WERI-Rb-1 (cell line): ENCODE results near the gene DLG3.

Source experiments
- DNase-seq: peaks from one replicate; pipeline ENCODE4 v3.0.0-alpha.2; 2020
- H3K27ac ChIP-seq: fragments of 250-450 bp; sonication (Bioruptor Pico); 2 replicates; pipeline ENCODE4 v1.5.1; 2020; ENCODE audit warnings: mild to moderate bottlenecking, moderate library complexity
- H3K27me3 ChIP-seq: fragments of 250-450 bp; sonication (Bioruptor Pico); 2 replicates; pipeline ENCODE4 v1.5.1; 2021; ENCODE audit warnings: mild to moderate bottlenecking, low read depth, moderate library complexity; ENCODE audit not compliant: insufficient read depth, severe bottlenecking
- H3K36me3 ChIP-seq: fragments of 250-450 bp; sonication (Bioruptor Pico); 2 replicates; pipeline ENCODE4 v1.5.1; 2020; ENCODE audit warnings: mild to moderate bottlenecking, moderate library complexity
- H3K4me3 ChIP-seq: 2 replicates; pipeline ENCODE4 v1.5.1; 2011; ENCODE audit warnings: low read depth, mild to moderate bottlenecking, control low read depth, low read length
- H3K9me3 ChIP-seq: fragments of 250-450 bp; sonication (Bioruptor Pico); 2 replicates; pipeline ENCODE4 v1.5.1; 2021; ENCODE audit warnings: mild to moderate bottlenecking, moderate library complexity; ENCODE audit not compliant: severe bottlenecking
- TF ChIP-seq, protein P1 (sequence below): IDR thresholded peaks from 2 replicates; pipeline ENCODE4 v1.5.1; 2011; ENCODE audit warnings: low read depth, mild to moderate bottlenecking, control low read depth, inconsistent platforms, low read length

The DLG3 gene

DNA sequence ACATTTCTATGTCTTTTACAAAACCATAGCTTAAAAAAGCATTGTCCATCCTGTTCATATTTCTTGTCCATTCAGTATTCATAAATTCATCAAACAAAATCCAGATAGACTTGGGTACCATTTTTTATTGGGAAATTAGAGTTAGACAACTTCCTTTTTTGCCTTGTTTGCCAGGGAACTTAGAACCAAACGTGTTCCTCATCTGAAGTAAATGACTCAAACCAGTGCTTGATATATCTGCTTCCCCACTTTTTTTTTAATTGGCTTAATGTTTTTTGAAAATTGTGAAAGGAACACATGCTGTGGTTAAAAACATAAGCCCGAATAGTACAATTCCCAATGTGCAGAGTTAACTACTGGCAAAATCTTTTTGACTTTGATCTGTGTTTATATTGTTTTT is 44.2 kb downstream of the DLG3 start:
- Histone ChIP-seq H3K36me3 (peaks cover 16% of the 10 kb centered on the region), H3K27ac (no peak overlapping the region), H3K4me3 (no peak overlapping the region), H3K9me3 (no peaks in the 10 kb centered on the region), H3K27me3 (peaks cover 8% of the 10 kb centered on the region)
- TF ChIP-seq, protein P1, sequence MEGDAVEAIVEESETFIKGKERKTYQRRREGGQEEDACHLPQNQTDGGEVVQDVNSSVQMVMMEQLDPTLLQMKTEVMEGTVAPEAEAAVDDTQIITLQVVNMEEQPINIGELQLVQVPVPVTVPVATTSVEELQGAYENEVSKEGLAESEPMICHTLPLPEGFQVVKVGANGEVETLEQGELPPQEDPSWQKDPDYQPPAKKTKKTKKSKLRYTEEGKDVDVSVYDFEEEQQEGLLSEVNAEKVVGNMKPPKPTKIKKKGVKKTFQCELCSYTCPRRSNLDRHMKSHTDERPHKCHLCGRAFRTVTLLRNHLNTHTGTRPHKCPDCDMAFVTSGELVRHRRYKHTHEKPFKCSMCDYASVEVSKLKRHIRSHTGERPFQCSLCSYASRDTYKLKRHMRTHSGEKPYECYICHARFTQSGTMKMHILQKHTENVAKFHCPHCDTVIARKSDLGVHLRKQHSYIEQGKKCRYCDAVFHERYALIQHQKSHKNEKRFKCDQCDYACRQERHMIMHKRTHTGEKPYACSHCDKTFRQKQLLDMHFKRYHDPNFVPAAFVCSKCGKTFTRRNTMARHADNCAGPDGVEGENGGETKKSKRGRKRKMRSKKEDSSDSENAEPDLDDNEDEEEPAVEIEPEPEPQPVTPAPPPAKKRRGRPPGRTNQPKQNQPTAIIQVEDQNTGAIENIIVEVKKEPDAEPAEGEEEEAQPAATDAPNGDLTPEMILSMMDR = no peak
- no peak for DNase-seq

DNA sequence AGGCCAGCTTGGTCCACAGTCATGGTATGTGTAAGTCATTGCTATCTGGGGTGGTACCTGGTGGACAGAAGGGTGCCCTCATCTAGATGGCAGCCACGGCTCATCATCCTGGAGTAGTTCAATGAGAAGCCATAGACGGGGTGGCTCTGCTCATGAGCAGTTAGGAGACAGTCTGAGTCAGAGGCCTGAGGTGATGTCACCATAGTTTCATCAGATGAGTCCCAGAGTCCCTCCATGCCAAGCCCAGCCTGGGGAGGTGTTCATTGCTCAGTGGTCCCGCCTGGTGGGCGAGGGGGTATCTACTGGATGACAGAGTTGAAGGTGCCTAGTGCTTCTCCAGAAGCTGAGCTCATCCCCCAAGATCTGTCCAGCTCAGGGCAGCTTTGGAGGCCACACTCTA is 49.8 kb downstream of the DLG3 start:
- Histone ChIP-seq H3K36me3 (peaks cover 31% of the 10 kb centered on the region), H3K27me3 (peaks cover 3% of the 10 kb centered on the region), H3K27ac (no peak overlapping the region), H3K9me3 (no peaks in the 10 kb centered on the region), H3K4me3 (no peak overlapping the region)
- no peak for DNase-seq
- TF ChIP-seq, protein P1 = no peak

DNA sequence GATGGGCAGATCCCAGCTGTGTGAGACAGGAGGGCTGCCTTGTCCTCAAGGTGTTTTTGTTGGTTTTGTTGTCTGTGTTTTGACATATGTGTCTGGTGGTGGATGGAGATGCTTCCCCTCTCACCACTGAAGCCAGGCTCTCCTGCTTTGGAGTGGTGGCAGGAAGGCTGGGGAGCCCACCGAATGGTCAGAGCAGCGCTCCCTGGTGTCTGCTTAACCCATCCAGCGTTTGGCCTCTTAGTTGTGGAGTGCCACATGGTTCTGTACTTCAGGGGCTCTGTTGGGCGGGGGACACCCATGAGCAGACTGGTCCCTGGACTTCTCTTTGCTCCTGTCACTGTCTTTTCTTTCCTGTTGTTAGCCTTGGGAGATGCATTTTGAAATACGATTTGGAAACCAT is 51.9 kb downstream of the DLG3 start:
- TF ChIP-seq, protein P1 = no peak
- DNase-seq = no peak
- no peak overlapping the region for H3K4me3 ChIP-seq
- H3K27ac ChIP-seq = no peak overlapping the region
- H3K9me3 ChIP-seq = no peaks in the 10 kb centered on the region
- peaks cover 3% of the 10 kb centered on the region for H3K27me3 ChIP-seq
- peaks cover 42% of the 10 kb centered on the region for H3K36me3 ChIP-seq

DNA sequence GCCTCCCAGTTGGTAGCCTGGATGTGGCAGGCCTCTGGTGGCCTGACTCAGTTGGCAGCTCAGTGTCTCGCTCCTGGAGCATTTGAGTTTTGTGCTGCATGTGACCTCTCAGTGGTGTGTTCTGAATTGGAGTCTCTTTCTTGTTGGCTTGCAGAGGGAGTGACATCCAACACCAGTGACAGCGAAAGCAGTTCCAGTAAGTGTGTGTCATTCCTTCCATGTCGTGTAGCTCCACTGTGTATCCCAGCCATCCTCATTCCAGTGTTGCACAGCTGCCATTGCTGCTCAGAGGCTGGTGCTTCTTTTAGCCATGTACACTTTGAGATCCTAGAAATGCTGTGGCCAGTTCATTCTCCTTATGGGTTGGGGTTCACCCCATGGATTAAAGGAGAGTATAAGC is 52.4 kb downstream of the DLG3 start:
- TF ChIP-seq, protein P1 = no peak
- no peak overlapping the region for H3K27ac ChIP-seq
- DNase-seq = no peak
- H3K36me3 ChIP-seq = peaks cover 44% of the 10 kb centered on the region
- H3K27me3 ChIP-seq = peaks cover 3% of the 10 kb centered on the region
- H3K4me3 ChIP-seq = no peak overlapping the region
- no peaks in the 10 kb centered on the region for H3K9me3 ChIP-seq

DNA sequence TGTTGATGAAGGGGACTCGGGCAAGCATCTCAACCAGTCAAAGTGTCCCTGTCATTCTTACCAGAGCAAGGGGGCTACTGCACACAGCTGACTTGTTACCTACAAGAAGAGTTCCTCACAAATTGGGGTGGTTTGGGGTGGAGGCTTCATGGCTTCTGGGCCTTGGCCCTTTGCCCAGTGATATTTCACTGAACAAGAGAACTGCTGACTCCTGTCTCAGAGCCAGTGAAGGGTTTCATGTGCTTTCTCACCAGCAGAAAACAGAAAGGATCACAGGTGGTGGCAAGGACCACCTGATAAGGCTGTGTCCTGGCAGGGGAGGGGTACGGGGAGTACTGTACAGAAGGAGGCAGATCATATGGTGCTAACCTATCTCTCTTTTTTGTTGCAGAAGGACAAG is 53.5 kb downstream of the DLG3 start:
- TF ChIP-seq, protein P1 = no peak
- Histone ChIP-seq H3K9me3 (no peaks in the 10 kb centered on the region), H3K27ac (no peak overlapping the region), H3K27me3 (peaks cover 3% of the 10 kb centered on the region), H3K4me3 (no peak overlapping the region), H3K36me3 (peaks cover 36% of the 10 kb centered on the region)
- no peak for DNase-seq

DNA sequence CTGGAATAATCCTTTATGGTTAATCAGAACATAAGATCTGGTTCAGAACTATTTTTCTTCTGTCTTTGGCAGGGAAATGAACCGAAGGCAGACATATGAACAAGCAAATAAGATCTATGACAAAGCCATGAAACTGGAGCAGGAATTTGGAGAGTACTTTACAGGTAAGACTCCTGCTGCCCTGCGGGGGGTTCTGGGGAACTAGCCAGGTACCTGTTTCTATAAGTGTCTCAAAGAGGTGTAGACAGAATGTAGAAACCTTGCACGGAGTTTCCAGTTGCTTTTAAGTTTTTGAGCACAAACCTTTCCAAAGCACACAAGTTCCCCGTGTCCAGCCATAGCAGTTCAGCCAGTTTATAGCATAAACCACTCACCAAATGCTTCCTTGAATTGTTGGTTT is 56.2 kb downstream of the DLG3 start:
- DNase-seq = no peak
- TF ChIP-seq, protein P1 = no peak
- no peak overlapping the region for H3K4me3 ChIP-seq
- H3K36me3 ChIP-seq = peaks cover 24% of the 10 kb centered on the region
- H3K27me3 ChIP-seq = peaks cover 1% of the 10 kb centered on the region
- H3K27ac ChIP-seq = no peak overlapping the region
- H3K9me3 ChIP-seq = no peaks in the 10 kb centered on the region
